ENCODE results near the gene POMT2.

The POMT2 gene

GRCh38 chr14:77264466-77265186 lies 56.1 kb downstream of the POMT2 start:
- DNase-seq = no peak

DNA sequence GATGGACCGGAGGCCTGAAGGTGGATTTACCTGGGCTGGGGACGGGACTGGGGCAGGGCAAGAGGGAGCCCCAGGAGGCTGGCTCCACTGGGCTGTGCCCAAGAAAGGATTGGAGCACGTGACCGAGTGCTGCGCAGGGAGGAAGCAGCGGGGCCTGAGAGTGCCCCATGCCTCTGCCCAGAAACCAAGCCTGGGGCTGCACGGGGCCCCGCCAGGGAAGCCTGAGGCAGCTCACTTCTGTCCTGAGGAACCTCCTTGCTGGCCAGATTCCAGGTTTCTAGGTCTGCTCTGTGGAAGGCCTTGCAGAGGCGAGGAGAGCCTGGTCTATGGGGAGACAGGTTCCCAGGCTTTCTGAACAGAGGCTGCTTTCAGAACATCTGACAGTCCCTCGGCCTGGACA lies 60.1 kb downstream of the POMT2 start:
- DNase-seq = no peak

DNA sequence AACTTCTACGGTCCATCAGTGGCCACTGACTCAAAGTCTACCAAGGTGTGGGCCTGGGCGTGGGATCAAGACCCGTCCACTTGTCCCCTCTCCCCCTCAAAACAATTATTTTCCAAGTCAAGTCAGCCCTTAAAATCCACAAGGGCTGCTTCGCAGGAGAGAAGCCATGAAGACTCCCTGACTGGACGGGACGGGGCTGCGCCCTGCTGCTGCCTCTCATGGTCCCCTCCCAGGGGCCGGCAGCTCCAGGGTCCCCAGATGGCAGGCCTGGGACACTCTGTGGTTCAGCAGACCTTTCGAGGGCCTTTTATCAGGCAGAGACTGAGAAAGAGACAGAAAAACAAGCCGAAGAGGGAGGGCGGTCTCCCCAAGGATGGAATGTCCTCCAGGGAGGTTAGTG lies 60.5 kb downstream of the POMT2 start:
- no peak for DNase-seq

DNA sequence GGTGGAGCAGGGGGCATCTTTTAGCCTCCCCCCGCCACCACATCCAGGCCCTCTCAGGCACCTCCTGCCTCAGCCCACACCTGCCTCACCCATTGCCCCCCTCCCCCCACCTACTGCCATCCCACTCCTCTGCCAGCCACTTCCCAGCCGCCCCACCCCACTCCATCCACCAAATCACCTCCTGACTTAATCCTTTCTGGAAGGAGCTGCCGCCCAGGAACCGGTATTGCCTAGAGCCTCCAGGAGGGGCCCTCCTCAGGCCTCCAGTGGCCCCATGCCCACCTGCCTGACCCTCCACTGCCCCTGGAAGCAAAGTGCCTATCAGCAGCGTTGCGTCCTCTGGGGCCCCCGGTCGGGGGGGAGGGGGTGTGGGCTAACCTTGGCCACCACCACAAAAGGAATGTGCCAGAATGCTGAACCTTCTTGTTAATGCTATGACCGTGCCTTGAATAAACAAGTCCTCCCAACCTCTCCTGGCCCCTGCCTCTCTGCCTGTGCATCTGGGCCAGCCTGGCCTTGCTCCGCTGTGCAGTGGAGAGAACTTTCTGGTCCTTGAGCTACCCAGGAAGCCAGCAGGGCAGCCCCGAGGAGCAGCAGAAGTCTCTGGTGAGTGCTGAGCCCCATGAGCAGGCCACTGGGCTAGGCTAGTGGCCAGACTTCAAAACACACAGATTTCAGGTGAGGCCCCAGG lies 61.5 kb downstream of the POMT2 start:
- no peak for DNase-seq

- no peak for DNase-seq
Measured at GRCh38 chr14:77258566-77258965, 62.1 kb downstream of the POMT2 start.

DNA sequence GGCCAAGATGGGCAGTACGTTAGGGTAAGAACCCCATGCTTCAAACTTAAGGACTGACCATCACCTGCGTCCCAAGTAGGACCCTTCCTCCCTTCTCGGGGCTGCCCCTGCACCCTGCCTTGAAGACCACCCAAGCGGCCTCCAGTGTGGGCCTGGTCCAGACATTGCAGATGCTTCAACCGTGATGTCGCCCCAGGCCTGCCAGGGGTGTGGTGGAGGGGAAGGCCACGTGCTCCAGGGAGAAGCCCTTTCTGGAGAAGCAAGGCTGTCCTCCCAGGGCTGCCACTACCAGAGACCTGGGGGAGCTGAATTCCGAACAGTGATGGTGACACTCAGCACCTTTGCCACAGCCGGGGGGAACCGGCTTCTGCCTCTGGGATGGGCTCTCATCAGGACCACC lies 63.0 kb downstream of the POMT2 start:
- no peak for DNase-seq

GRCh38 chr14:77256694-77257093 lies 64.0 kb downstream of the POMT2 start:
- DNase-seq = no peak

GRCh38 chr14:77253333-77254190 lies 67.1 kb downstream of the POMT2 start:
- DNase-seq = no peak

DNA sequence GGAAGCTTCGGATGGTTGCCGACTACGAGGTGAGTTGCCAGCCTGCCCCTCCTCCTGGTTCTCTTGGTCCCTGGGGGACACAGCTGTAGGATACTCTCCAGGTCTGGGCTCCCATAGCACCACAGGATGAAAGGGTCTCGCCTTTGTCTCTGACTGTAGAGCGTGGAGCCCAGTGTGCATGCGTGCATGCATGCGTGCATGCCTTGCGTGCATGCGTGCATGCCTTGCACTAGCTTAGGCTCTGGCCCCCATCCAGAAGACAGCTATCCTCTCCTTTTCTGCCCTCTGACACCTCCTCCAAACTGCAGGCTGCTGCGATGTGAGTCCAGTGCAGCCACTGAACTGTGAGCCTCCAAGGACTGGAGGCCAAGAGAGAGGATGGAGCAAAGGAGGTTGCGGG lies 68.8 kb downstream of the POMT2 start:
- DNase-seq = no peak

DNA sequence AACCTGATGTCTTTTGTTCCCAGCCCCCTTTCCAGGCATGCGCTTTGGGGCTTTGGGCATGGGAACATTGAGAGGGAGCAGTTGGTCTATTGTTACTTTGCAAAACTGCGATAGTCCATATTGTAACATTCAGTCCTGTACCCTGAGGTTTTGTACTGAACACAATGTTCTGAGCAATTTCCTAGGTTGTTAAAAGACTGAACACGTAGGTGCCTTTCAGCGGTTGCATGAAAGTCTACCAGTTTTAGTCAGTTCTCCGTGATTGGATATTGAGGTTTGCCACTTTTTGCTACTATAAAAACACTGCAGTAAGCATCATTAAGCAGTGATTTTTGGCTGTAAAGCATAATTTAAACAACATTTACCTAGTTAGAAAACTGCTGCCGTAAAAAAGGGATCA lies 69.8 kb downstream of the POMT2 start:
- no peak for DNase-seq

GRCh38 chr14:77249286-77249685 lies 71.4 kb downstream of the POMT2 start:
- no peak for DNase-seq

DNA sequence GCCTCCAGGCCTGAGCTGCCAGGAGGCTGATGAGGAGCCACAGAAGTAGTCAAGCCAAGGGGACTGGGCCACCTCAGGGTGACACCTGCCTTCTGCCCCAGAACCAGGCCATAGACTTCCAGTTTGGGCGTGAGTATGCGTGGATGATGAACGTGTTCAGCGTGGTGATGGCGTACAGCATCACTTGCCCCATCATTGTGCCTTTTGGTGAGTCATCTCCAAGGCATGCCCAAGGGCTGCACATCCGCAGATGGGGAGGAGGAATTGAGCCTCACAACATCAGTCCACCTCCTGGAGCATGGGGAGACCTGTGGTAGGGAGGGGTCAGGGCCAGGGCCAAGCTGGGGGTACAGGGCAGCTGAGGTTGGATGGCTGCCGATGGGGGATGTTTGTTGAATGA lies 72.0 kb downstream of the POMT2 start:
- DNase-seq = no peak

- no peak for DNase-seq
Measured at GRCh38 chr14:77246784-77247183, 73.9 kb downstream of the POMT2 start.

DNA sequence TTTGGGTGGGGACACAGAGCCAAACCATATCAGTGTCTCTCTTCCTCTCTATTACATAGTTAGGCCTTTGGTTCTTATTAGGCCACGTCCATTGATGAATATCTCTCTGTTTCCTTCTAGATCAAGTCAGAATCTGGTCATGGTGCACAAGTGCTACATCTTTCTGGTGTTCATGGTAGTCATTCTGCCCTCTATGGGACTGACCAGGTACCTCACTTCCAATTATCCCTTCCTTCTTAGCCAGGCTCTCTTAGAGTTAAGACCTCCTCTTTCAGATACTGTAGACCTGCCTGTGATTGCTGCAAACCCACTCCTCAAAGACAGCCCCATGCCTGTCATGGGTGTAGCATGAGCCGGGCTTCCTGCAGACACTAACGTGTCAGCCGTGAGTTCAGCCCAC lies 74.9 kb downstream of the POMT2 start:
- no peak for DNase-seq

DNA sequence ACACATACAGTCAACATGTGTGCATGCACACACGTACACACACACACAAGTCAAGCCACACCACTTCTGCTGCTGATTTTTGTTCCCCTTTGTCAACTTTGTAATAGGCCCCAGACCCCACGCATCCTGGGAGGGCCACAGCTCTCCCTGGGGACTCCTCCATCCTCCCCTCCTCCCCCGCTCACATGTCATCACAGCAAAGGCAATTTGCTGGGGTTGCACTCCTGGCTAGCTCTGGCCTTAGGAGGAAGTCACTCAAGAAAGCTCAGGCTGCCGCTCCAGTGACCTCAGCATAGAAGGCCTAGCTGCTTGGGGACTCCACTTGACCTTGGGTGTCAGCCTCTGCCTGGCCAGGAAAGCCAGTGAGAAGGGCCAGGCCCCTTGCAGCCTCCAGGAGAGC lies 76.8 kb downstream of the POMT2 start:
- no peak for DNase-seq

- DNase-seq = no peak
Measured at GRCh38 chr14:77242752-77243151, 77.9 kb downstream of the POMT2 start.

DNA sequence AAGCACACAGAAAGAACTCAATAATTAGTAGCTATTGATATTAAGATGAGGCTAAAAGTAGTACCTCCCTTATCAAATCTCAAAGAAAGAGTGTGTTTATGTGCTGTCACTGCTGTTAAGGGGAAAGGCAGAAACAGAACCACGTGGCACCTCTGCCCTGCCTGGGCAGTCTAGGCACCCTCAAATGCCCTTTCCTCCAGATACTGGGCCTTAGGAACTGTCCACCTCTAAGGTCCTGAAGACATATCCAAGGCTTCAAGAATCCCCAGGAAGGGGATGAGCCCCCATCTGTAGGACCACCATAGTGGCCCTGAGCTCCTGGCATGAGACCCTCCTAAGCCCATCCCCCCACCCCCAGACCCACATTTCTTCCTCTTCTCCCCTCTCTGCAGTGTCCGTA lies 78.7 kb downstream of the POMT2 start:
- no peak for DNase-seq

DNA sequence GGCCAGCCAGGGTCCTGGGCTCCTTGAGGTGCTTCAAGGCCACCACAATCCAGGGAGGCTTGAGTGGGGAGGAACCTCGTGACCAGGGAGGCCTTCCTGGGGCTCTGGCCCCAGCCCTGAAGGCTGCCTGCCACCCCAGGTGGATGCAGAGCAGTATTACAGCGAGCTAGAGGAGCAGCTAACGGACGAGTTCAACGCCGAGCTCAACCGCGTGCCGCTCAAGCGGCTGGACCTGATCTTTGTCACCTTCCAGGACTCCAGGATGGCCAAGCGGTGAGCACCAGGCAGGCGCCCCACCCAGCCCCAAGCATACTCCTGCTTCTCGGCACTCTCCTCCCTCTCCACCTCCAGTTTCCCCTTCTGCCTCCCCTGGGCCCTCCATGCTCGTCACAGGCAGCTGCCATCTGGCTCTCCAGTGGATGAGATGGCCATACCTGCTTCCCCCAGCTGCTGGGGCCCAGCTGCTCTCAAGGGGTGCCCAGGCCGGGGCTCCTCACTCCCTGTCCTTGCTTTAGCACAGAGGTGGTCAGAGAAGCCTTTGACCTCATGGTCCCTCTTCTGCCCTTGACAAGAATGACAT lies 80.3 kb downstream of the POMT2 start:
- no peak for DNase-seq

DNA sequence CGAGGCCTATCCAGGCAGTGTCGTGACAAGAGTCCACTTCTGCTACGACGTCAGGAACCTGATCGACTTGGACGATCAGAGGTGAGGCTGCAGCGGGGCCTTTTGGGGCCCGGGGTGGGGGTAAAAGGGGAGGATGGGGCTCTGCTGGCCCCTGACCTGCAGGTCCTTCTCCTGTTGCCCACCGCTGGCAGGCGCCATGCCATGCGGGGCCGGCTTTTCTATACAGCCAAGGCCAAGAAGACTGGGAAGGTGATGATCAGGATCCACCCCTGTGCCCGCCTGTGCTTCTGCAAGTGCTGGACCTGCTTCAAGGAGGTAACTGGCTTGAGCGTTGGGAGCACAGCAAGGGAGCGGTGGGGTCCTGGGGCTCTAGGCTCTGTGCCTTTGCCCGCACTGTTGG lies 81.3 kb downstream of the POMT2 start:
- no peak for DNase-seq

DNA sequence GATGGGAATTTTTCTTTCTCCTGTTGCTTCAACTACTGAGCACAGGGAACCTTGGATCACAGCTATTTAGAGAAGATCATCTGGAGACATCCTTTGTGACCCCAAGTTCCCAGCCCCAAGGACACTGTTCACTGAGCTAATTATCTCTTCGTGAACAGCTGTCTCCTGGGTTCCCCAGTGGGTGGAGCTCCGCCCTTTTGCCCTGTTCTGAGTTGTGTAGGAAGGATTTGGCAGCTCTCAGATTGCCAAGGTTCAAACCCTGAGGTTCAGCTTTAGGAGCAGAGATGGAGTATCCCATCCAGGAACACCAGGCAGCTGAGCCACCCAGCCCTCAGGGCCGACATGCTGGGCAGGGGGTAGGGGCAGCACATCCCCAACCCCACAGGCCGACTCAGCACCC lies 81.7 kb downstream of the POMT2 start:
- no peak for DNase-seq

- DNase-seq = no peak
Measured at GRCh38 chr14:77238356-77238755, 82.3 kb downstream of the POMT2 start.

GRCh38 chr14:77236814-77237213 lies 83.9 kb downstream of the POMT2 start:
- DNase-seq = no peak

DNA sequence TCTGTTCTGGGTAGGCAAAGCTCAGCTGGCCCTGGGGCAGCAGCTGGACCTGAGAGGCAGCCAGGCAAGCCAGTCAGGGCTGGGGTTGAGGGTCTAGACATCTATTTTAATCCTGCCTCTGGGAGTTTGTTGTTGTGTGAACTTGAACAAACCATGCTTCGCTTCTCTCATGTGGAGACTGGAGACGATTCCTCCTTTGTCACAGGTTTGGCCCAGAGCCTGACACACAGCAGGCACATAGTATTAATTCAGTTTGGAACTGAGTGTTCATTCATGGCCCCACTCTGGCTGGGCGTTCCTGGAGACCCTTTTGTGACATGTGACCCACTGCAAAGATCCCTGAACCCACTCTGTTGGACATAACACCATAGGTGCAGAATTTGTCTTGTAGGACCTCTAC lies 89.0 kb downstream of the POMT2 start:
- DNase-seq = no peak

- DNase-seq = peak; percentile 72
Measured at GRCh38 chr14:77230914-77231313, 89.8 kb downstream of the POMT2 start.

Measured in NCI-H187 treated with DMSO at 0.1 percent for 48 hours (cell line).